EH (cell line): ENCODE data around the gene GALNT18.
A peak's percentile ranks its signal among the peaks of the same experiment; 100 is the strongest.

Source experiments
- DNase-seq: peaks from one replicate; pipeline ENCODE4 v3.0.0-alpha.2; 2015; ENCODE audit warnings: low read depth

GALNT18 gene

GRCh38 chr11:11586465-11586864, 35.3 kb downstream of the GALNT18 start:
- no peak for DNase-seq

- no peak for DNase-seq
Observed at GRCh38 chr11:11584937-11585336, 36.9 kb downstream of the GALNT18 start.

GRCh38 chr11:11584530-11584810, 37.3 kb downstream of the GALNT18 start:
- peak; percentile 83 for DNase-seq

- DNase-seq = no peak
Observed at GRCh38 chr11:11583801-11584529, 37.8 kb downstream of the GALNT18 start.

- DNase-seq = no peak
Observed at GRCh38 chr11:11582011-11582701, 39.6 kb downstream of the GALNT18 start.

GRCh38 chr11:11581481-11581880, 40.3 kb downstream of the GALNT18 start:
- DNase-seq = no peak

GRCh38 chr11:11580841-11581411, 40.9 kb downstream of the GALNT18 start:
- DNase-seq = no peak

- no peak for DNase-seq
Observed at GRCh38 chr11:11580012-11580411, 41.8 kb downstream of the GALNT18 start.

- no peak for DNase-seq
Observed at GRCh38 chr11:11579012-11579988, 42.5 kb downstream of the GALNT18 start.

- no peak for DNase-seq
Observed at GRCh38 chr11:11577932-11578911, 43.6 kb downstream of the GALNT18 start.

GRCh38 chr11:11577251-11577855, 44.5 kb downstream of the GALNT18 start:
- peak; percentile 24 for DNase-seq

GRCh38 chr11:11574373-11575287, 47.2 kb downstream of the GALNT18 start:
- DNase-seq = no peak

- DNase-seq = no peak
Observed at GRCh38 chr11:11572386-11572785, 49.4 kb downstream of the GALNT18 start.

GRCh38 chr11:11571893-11572292, 49.9 kb downstream of the GALNT18 start:
- no peak for DNase-seq

- no peak for DNase-seq
Observed at GRCh38 chr11:11570823-11571222, 51.0 kb downstream of the GALNT18 start.

GRCh38 chr11:11569936-11570491, 51.8 kb downstream of the GALNT18 start:
- peak; percentile 7 for DNase-seq

GRCh38 chr11:11568651-11569229, 53.1 kb downstream of the GALNT18 start:
- DNase-seq = no peak

GRCh38 chr11:11567936-11568650, 53.7 kb downstream of the GALNT18 start:
- DNase-seq = peak; percentile 20
